Measurements from ENCODE around the gene SLC9A9.

Gene SLC9A9

GRCh38 chr3:143232981-143233380 lies 615.3 kb downstream of the SLC9A9 start:
- no peak for DNase-seq

DNA sequence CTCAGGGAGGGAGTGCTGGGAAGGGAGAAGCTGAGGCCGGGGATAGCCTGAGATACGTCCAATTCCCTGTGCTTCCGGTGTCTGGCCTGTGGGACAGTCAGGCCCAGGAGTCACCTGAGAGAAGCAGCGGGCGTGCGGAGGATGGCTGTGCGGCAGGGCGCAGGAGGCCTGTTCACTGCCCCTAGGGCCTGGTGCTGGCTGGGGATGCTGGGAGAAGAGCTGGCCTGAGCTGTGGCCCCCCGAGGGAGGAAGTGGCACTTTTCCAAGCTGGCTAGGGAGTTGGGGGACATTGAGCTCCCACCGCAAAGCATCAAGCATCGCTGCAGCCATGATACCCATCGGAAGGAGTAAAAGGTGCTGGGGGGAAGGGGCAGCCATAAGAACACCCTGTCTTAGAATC lies 619.9 kb downstream of the SLC9A9 start:
- no peak for DNase-seq

GRCh38 chr3:143226678-143227291 lies 621.5 kb downstream of the SLC9A9 start:
- no peak for DNase-seq

- DNase-seq, result no peak
Observed at GRCh38 chr3:143224716-143225115, 623.6 kb downstream of the SLC9A9 start.

GRCh38 chr3:143222981-143223380 lies 625.3 kb downstream of the SLC9A9 start:
- no peak for DNase-seq

DNA sequence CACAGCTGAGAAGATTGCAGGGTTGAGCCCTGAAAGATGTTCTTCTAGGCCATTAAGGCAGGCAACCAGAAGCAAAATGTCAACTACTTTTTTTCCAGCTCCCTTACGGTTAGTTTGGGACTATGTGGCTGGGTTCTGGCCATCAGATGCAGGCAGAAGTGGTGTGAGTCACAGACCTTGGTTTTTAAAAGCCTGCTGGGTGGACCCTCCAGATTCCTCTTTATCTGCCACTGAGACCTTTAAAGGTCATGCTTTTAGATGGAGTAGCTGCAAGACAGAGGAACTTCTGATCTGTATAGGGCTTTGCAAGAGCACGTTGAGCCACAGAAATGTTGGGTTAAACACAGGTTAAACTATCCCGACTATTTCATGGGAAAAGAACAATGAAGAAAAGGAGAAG lies 625.8 kb downstream of the SLC9A9 start:
- DNase-seq, result no peak

DNA sequence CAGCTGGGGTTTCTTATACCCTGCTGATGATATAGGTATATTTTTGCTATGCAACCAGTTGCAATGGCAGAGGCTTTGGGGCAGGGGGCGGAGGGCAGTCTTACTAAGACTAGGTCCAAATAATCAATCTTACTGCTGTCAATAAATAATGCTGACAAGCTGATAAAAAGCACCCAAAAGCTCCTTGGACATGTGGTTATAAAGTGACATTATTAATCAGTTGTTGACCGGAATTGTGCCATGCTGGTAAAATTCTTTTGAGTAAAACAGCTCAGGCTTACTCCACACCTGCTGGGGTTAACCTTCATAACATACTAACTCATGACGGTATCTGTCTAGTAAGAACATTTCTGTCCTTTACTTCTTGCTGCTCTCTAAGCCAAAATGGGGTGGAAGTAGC lies 626.8 kb downstream of the SLC9A9 start:
- DNase-seq, result no peak

DNA sequence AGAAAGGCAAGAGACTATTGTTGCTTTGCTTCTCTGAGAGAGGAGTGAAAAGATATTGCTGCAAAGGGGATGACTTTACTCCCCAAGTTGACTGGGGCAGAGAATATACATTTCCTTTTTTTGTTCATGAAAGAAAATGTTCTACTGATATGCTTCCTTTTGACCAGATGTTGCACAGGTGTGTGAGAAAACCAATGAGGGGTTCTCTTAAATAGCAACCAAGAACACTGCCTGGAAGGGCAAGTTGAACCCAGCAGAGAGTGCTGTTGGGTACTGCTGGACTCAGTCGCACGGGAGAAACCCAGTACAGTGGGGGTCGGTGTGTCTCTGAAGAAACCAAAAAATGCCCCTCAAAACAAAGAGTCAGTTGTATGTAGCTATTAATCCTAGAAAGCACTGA lies 627.5 kb downstream of the SLC9A9 start:
- DNase-seq, result no peak

DNA sequence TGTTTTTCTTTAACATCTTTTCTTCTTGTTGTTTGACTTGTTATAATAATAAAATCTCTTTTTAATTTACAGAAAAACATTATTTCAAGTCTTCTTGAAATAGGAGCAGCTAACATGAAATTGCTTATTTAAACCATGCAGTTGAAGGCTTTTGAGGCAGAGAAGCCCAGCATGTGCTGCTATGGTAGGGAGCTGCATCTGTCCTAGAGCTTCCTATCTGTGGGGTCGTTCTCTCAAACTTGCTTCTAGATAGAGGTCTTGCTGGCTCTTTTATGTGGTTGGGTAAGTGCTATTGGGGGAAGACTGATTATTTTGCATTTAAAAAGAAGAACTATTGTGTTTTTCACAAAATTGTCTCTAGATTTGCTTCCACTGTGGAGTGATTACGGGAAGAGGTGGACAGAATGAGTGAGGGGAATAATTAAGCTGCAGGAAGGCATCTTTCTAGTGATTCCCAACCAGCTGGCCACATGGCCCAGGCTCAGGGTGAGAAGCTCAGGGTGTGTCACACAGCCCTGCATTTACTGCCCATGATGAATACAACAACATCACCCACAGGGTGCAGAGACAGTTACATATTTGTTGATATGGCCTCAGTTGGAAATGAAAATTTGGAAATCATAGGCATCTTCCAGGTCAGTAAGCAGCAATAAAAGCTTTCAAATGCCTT lies 630.0 kb downstream of the SLC9A9 start:
- no peak for DNase-seq

GRCh38 chr3:143217283-143217682 lies 631.0 kb downstream of the SLC9A9 start:
- DNase-seq, result no peak

GRCh38 chr3:143216709-143217182 lies 631.5 kb downstream of the SLC9A9 start:
- no peak for DNase-seq
